ENCODE measurements around the gene NSMF. TPM values are rescaled to one million over a fixed set of nuclear protein-coding genes. Genes with fewer than 3 reads are reported as not detected.

The NSMF gene
- total RNA-seq, 1 experiment from 2014 or later = 31.6 TPM

DNA sequence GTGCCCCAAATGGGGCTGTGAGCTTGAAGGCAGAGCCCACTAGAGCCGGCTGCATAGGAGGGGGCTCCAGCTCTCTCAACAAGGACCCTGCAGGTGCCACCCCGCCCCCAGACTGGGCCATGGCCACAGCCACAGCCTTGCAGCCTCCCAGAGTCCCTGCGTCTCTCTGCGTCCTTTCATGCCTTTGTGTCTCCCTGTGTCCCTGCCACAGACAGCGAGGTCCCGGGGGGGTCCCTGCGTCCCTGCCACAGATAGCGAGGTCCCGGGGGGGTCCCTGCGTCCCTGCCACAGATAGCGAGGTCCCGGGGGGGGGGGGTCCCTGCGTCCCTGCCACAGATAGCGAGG is 29.6 kb downstream of the NSMF start:
- no peak overlapping the region for H3K4me3 Mint-ChIP-seq (ENCODE audit: low read depth, unreplicated experiment)
- no peaks in the 10 kb centered on the region for H3K9me3 Mint-ChIP-seq (ENCODE audit: low read depth, unreplicated experiment)
- TF ChIP-seq, protein P1, sequence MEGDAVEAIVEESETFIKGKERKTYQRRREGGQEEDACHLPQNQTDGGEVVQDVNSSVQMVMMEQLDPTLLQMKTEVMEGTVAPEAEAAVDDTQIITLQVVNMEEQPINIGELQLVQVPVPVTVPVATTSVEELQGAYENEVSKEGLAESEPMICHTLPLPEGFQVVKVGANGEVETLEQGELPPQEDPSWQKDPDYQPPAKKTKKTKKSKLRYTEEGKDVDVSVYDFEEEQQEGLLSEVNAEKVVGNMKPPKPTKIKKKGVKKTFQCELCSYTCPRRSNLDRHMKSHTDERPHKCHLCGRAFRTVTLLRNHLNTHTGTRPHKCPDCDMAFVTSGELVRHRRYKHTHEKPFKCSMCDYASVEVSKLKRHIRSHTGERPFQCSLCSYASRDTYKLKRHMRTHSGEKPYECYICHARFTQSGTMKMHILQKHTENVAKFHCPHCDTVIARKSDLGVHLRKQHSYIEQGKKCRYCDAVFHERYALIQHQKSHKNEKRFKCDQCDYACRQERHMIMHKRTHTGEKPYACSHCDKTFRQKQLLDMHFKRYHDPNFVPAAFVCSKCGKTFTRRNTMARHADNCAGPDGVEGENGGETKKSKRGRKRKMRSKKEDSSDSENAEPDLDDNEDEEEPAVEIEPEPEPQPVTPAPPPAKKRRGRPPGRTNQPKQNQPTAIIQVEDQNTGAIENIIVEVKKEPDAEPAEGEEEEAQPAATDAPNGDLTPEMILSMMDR (IDR thresholded peaks at IDR 0.05; ENCODE audit: unreplicated experiment) = no peak
- CTCF ChIA-PET = no interaction called here
- peaks cover 7% of the 10 kb centered on the region for H3K36me3 Mint-ChIP-seq (ENCODE audit: insufficient read depth, unreplicated experiment)
- intact Hi-C loops (cut with micrococcal nuclease; ENCODE audit: unreplicated experiment) = no loop called here
- DNase-seq = no peak
- peaks cover 6% of the 10 kb centered on the region for H3K4me1 Mint-ChIP-seq (ENCODE audit: low read depth, unreplicated experiment)
- no TSS peak for BruUV-seq (replicated peaks)
- H3K27ac Mint-ChIP-seq (ENCODE audit: unreplicated experiment) = no peak overlapping the region
- H3K27me3 Mint-ChIP-seq (ENCODE audit: unreplicated experiment) = no peaks in the 10 kb centered on the region

DNA sequence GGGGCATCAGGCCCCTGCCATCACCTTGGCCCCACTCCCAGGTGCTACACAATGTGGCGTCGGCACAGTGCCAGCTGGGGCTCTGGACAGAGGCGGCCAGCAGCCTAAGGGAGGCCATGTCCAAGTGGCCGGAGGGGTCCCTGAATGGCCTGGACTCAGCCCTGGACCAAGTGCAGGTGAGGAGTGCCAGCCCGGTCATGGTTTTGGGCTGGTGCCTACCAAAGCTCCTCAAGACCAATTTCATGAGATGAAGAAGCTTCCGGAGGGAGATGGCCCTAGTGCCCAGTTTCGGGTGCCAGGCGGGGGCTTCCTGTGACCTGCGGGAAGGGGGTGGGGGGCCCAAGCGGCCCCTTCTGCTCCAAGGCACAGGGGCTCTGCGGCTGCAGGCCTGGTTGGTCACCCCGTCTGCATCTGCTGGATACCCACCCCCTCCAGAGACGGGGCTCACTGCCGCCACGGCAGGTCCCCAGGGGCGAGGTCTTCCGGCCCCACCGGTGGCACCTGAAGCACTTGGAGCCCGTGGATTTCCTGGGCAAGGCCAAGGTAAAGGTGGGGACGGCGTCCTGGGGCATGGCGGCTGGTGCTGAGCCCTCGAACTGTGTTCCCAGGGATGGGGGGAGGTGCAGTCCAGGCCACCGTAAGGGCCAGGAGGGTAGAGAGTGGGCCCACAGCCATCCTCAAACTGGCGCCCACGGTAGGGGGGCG is 30.1 kb downstream of the NSMF start:
- intact Hi-C loops (cut with micrococcal nuclease; ENCODE audit: unreplicated experiment) = no loop called here
- DNase-seq = no peak
- no peak overlapping the region for H3K27ac Mint-ChIP-seq (ENCODE audit: unreplicated experiment)
- peaks cover 13% of the 10 kb centered on the region for H3K36me3 Mint-ChIP-seq (ENCODE audit: insufficient read depth, unreplicated experiment)
- no peak overlapping the region for H3K4me3 Mint-ChIP-seq (ENCODE audit: low read depth, unreplicated experiment)
- TF ChIP-seq, protein P1 (IDR thresholded peaks at IDR 0.05; ENCODE audit: unreplicated experiment) = no peak
- CTCF ChIA-PET = no interaction called here
- H3K9me3 Mint-ChIP-seq (ENCODE audit: low read depth, unreplicated experiment) = no peaks in the 10 kb centered on the region
- no peaks in the 10 kb centered on the region for H3K27me3 Mint-ChIP-seq (ENCODE audit: unreplicated experiment)
- no TSS peak for BruUV-seq (replicated peaks)
- peaks cover 8% of the 10 kb centered on the region for H3K4me1 Mint-ChIP-seq (ENCODE audit: low read depth, unreplicated experiment)

DNA sequence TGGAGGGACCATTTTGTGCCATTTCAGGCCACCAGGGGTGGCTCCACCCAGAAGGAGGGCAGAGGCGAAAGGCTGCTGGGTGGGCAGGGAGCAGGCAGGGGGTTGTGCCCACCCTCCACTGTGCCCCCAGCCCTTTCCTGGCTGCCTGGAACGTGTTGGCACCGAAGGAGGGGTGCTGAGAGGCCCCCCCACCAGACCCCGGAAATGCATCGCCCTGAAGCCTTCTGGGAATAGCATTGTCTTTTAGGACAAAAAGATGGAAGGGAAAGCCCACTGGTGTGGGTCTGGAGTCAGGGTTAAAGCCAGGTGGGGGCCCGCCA is 30.9 kb downstream of the NSMF start:
- Mint-ChIP-seq H3K9me3 (ENCODE audit: low read depth, unreplicated experiment) (no peaks in the 10 kb centered on the region), H3K27ac (ENCODE audit: unreplicated experiment) (no peak overlapping the region), H3K4me3 (ENCODE audit: low read depth, unreplicated experiment) (no peak overlapping the region), H3K4me1 (ENCODE audit: low read depth, unreplicated experiment) (peaks cover 8% of the 10 kb centered on the region), H3K36me3 (ENCODE audit: insufficient read depth, unreplicated experiment) (peaks cover 17% of the 10 kb centered on the region), H3K27me3 (ENCODE audit: unreplicated experiment) (no peaks in the 10 kb centered on the region)
- intact Hi-C loops (cut with micrococcal nuclease; ENCODE audit: unreplicated experiment) = no loop called here
- no TSS peak for BruUV-seq (replicated peaks)
- no peak for DNase-seq
- CTCF ChIA-PET = no interaction called here
- TF ChIP-seq, protein P1 (IDR thresholded peaks at IDR 0.05; ENCODE audit: unreplicated experiment) = no peak

DNA sequence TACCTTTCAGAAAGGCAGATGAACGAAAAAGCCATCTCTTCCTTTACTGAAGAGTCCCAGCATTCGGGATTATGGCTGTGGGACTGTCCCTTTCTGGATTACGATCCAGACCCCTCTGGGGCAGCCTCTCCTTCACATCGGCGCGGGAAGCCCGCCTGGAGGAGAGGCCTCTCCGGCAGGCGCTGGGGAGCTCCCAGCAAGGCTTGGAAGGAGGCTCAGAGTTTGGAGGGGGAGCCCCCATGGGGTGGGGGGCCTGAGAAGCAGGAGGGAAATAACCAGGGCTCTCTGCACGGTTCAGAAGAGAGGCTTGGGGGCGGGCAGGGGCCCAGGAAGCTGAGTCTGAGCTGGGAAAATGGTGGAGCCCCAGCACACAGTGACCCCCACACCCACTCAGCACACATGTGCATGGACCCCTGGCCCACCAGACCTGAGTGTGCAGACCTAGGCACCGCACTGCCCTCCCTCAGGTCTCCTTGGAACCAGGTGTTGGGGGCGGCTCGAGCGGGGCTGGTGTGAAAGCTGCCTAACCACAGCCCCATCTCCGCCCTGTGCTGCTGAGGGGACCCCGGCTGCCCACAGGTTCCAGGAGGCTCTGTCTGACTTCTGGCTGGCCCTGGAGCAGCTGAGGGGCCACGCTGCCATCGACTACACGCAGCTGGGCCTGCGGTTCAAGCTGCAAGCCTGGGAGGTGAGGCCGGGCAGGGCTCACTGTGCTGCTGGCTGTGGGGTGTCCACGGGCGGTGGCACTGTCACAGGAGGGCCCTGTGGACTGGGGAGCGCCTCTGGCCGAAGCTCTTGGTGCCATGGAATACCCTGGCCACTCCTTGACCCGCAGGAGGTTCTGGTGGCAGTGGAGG is 31.5 kb downstream of the NSMF start:
- CTCF ChIA-PET = no interaction called here
- TF ChIP-seq, protein P1 (IDR thresholded peaks at IDR 0.05; ENCODE audit: unreplicated experiment) = no peak
- Mint-ChIP-seq H3K4me3 (ENCODE audit: low read depth, unreplicated experiment) (no peak overlapping the region), H3K27me3 (ENCODE audit: unreplicated experiment) (no peaks in the 10 kb centered on the region), H3K4me1 (ENCODE audit: low read depth, unreplicated experiment) (peaks cover 8% of the 10 kb centered on the region), H3K9me3 (ENCODE audit: low read depth, unreplicated experiment) (no peaks in the 10 kb centered on the region), H3K27ac (ENCODE audit: unreplicated experiment) (no peak overlapping the region), H3K36me3 (ENCODE audit: insufficient read depth, unreplicated experiment) (peaks cover 17% of the 10 kb centered on the region)
- intact Hi-C loops (cut with micrococcal nuclease; ENCODE audit: unreplicated experiment) = no loop called here
- no TSS peak for BruUV-seq (replicated peaks)
- DNase-seq = no peak
